Measurements from ENCODE around the gene PLOD1.

The PLOD1 gene

DNA sequence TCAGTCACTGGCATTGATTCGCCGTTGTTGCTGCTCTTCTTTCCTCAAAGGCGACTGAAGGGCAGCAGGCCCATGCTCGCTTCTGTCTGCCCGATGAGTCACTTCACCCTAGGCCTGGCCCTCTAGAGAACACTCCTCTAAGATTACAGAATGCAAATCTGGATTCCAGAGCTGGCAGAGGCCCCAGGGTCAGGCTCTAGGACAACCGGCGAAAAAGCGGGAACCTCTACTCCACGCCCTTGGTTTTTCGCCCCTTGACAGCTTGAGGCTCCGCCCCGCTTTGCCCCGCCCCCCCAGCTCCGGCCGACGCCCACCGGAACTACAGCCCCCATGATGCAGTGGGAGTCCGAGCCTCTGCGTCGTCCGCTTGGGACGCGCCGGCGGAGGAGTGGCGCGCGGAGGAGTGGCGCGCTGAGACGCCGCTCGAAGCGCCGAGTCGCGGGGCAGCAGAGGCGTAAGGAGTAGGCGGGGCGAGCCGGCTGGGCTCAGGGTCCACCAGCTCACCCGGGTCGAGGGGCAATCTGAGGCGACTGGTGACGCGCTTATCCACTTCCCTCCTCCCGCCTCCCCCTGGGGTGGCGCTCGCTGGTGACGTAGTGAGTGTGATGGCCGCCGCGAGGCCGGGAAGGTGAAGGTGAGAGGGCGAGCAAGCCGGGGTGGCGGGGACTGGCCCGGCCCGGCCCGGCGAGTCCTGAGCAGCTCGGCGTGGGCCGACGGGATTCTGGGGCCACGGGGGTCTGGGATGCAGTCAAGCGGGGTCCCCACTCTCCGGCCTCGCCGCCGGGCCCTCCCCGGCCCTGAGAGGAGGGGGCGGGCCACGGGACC lies 45.5 kb downstream of the PLOD1 start, which contains the start of gene MFN2 (continued):
- TF ChIP-seq, protein P1, sequence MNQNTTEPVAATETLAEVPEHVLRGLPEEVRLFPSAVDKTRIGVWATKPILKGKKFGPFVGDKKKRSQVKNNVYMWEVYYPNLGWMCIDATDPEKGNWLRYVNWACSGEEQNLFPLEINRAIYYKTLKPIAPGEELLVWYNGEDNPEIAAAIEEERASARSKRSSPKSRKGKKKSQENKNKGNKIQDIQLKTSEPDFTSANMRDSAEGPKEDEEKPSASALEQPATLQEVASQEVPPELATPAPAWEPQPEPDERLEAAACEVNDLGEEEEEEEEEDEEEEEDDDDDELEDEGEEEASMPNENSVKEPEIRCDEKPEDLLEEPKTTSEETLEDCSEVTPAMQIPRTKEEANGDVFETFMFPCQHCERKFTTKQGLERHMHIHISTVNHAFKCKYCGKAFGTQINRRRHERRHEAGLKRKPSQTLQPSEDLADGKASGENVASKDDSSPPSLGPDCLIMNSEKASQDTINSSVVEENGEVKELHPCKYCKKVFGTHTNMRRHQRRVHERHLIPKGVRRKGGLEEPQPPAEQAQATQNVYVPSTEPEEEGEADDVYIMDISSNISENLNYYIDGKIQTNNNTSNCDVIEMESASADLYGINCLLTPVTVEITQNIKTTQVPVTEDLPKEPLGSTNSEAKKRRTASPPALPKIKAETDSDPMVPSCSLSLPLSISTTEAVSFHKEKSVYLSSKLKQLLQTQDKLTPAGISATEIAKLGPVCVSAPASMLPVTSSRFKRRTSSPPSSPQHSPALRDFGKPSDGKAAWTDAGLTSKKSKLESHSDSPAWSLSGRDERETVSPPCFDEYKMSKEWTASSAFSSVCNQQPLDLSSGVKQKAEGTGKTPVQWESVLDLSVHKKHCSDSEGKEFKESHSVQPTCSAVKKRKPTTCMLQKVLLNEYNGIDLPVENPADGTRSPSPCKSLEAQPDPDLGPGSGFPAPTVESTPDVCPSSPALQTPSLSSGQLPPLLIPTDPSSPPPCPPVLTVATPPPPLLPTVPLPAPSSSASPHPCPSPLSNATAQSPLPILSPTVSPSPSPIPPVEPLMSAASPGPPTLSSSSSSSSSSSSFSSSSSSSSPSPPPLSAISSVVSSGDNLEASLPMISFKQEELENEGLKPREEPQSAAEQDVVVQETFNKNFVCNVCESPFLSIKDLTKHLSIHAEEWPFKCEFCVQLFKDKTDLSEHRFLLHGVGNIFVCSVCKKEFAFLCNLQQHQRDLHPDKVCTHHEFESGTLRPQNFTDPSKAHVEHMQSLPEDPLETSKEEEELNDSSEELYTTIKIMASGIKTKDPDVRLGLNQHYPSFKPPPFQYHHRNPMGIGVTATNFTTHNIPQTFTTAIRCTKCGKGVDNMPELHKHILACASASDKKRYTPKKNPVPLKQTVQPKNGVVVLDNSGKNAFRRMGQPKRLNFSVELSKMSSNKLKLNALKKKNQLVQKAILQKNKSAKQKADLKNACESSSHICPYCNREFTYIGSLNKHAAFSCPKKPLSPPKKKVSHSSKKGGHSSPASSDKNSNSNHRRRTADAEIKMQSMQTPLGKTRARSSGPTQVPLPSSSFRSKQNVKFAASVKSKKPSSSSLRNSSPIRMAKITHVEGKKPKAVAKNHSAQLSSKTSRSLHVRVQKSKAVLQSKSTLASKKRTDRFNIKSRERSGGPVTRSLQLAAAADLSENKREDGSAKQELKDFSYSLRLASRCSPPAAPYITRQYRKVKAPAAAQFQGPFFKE (tag by site-specific recombination; IDR thresholded peaks at IDR 0.05; ENCODE audit: borderline replicate concordance): no peak
- TF ChIP-seq, protein P2, sequence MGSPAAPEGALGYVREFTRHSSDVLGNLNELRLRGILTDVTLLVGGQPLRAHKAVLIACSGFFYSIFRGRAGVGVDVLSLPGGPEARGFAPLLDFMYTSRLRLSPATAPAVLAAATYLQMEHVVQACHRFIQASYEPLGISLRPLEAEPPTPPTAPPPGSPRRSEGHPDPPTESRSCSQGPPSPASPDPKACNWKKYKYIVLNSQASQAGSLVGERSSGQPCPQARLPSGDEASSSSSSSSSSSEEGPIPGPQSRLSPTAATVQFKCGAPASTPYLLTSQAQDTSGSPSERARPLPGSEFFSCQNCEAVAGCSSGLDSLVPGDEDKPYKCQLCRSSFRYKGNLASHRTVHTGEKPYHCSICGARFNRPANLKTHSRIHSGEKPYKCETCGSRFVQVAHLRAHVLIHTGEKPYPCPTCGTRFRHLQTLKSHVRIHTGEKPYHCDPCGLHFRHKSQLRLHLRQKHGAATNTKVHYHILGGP (tag by site-specific recombination; IDR thresholded peaks at IDR 0.05): no peak
- no peak for TF ChIP-seq ZNF571 (tag by site-specific recombination; IDR thresholded peaks at IDR 0.05)
- peak; percentile 95 for TF ChIP-seq ZBTB17 (tag by site-specific recombination; IDR thresholded peaks at IDR 0.05)
- TF ChIP-seq, protein P3, sequence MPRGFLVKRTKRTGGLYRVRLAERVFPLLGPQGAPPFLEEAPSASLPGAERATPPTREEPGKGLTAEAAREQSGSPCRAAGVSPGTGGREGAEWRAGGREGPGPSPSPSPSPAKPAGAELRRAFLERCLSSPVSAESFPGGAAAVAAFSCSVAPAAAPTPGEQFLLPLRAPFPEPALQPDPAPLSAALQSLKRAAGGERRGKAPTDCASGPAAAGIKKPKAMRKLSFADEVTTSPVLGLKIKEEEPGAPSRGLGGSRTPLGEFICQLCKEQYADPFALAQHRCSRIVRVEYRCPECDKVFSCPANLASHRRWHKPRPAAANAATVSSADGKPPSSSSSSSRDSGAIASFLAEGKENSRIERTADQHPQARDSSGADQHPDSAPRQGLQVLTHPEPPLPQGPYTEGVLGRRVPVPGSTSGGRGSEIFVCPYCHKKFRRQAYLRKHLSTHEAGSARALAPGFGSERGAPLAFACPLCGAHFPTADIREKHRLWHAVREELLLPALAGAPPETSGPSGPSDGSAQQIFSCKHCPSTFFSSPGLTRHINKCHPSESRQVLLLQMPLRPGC (tag by site-specific recombination; IDR thresholded peaks at IDR 0.05): peak; percentile 45
- TF ChIP-seq, protein P4, sequence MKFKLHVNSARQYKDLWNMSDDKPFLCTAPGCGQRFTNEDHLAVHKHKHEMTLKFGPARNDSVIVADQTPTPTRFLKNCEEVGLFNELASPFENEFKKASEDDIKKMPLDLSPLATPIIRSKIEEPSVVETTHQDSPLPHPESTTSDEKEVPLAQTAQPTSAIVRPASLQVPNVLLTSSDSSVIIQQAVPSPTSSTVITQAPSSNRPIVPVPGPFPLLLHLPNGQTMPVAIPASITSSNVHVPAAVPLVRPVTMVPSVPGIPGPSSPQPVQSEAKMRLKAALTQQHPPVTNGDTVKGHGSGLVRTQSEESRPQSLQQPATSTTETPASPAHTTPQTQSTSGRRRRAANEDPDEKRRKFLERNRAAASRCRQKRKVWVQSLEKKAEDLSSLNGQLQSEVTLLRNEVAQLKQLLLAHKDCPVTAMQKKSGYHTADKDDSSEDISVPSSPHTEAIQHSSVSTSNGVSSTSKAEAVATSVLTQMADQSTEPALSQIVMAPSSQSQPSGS (tag by site-specific recombination; IDR thresholded peaks at IDR 0.05; ENCODE audit: low read depth): peak; percentile 94
- TF ChIP-seq ZNF23 (tag by site-specific recombination; IDR thresholded peaks at IDR 0.05; ENCODE audit: borderline replicate concordance): no peak
- no peak for TF ChIP-seq ZNF155 (tag by site-specific recombination; IDR thresholded peaks at IDR 0.05)
- TF ChIP-seq BCL11B (tag by site-specific recombination; IDR thresholded peaks at IDR 0.05; ENCODE audit: low read depth): peak; percentile 85
- TF ChIP-seq, protein P5, sequence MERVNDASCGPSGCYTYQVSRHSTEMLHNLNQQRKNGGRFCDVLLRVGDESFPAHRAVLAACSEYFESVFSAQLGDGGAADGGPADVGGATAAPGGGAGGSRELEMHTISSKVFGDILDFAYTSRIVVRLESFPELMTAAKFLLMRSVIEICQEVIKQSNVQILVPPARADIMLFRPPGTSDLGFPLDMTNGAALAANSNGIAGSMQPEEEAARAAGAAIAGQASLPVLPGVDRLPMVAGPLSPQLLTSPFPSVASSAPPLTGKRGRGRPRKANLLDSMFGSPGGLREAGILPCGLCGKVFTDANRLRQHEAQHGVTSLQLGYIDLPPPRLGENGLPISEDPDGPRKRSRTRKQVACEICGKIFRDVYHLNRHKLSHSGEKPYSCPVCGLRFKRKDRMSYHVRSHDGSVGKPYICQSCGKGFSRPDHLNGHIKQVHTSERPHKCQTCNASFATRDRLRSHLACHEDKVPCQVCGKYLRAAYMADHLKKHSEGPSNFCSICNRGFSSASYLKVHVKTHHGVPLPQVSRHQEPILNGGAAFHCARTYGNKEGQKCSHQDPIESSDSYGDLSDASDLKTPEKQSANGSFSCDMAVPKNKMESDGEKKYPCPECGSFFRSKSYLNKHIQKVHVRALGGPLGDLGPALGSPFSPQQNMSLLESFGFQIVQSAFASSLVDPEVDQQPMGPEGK (tag by site-specific recombination; IDR thresholded peaks at IDR 0.05): peak; percentile 99
- TF ChIP-seq ZNF16 (tag by site-specific recombination; IDR thresholded peaks at IDR 0.05; ENCODE audit: low read depth): no peak
- no peak for TF ChIP-seq OSR2 (tag by site-specific recombination; IDR thresholded peaks at IDR 0.05)
- no peak for TF ChIP-seq ZNF416 (tag by site-specific recombination; IDR thresholded peaks at IDR 0.05)
- TF ChIP-seq ZNF776 (tag by site-specific recombination; IDR thresholded peaks at IDR 0.05; ENCODE audit: borderline replicate concordance): no peak
- TF ChIP-seq ZNF837 (tag by site-specific recombination; IDR thresholded peaks at IDR 0.05): no peak
- peak; percentile 63; the same call in 1 of the 2 replicates for TF ChIP-seq GFI1B (tag by site-specific recombination; IDR thresholded peaks at IDR 0.05)
- TF ChIP-seq, protein P6, sequence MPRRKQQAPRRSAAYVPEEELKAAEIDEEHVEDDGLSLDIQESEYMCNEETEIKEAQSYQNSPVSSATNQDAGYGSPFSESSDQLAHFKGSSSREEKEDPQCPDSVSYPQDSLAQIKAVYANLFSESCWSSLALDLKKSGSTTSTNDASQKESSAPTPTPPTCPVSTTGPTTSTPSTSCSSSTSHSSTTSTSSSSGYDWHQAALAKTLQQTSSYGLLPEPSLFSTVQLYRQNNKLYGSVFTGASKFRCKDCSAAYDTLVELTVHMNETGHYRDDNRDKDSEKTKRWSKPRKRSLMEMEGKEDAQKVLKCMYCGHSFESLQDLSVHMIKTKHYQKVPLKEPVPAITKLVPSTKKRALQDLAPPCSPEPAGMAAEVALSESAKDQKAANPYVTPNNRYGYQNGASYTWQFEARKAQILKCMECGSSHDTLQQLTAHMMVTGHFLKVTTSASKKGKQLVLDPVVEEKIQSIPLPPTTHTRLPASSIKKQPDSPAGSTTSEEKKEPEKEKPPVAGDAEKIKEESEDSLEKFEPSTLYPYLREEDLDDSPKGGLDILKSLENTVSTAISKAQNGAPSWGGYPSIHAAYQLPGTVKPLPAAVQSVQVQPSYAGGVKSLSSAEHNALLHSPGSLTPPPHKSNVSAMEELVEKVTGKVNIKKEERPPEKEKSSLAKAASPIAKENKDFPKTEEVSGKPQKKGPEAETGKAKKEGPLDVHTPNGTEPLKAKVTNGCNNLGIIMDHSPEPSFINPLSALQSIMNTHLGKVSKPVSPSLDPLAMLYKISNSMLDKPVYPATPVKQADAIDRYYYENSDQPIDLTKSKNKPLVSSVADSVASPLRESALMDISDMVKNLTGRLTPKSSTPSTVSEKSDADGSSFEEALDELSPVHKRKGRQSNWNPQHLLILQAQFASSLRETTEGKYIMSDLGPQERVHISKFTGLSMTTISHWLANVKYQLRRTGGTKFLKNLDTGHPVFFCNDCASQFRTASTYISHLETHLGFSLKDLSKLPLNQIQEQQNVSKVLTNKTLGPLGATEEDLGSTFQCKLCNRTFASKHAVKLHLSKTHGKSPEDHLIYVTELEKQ (tag by site-specific recombination; IDR thresholded peaks at IDR 0.05; ENCODE audit: borderline replicate concordance): peak; percentile 30; the same call in 1 of the 2 replicates
- no peak for TF ChIP-seq ZNF555 (tag by site-specific recombination; conservative IDR thresholded peaks at IDR 0.05)
- TF ChIP-seq ZNF560 (tag by site-specific recombination; IDR thresholded peaks at IDR 0.05; ENCODE audit: borderline replicate concordance): no peak
- TF ChIP-seq, protein P7, sequence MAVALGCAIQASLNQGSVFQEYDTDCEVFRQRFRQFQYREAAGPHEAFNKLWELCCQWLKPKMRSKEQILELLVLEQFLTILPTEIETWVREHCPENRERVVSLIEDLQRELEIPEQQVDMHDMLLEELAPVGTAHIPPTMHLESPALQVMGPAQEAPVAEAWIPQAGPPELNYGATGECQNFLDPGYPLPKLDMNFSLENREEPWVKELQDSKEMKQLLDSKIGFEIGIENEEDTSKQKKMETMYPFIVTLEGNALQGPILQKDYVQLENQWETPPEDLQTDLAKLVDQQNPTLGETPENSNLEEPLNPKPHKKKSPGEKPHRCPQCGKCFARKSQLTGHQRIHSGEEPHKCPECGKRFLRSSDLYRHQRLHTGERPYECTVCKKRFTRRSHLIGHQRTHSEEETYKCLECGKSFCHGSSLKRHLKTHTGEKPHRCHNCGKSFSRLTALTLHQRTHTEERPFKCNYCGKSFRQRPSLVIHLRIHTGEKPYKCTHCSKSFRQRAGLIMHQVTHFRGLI (tag by site-specific recombination; IDR thresholded peaks at IDR 0.05): no peak; the same call in 1 of the 2 replicates
